ENCODE data around the gene ARL14. TPM values are rescaled to one million over a fixed set of nuclear protein-coding genes. Genes with fewer than 3 reads are reported as not detected.
"Not testable (repeated sequence)": the region's sequence is repeated elsewhere in the genome, so short reads cannot be mapped to it uniquely, and the experiment has no call there.

Gene ARL14
- total RNA-seq, 2 donors from 2014 or later, result not detected

- DNase-seq (ENCODE audit: low spot score) (no peak), ATAC-seq (no peak)
- no peaks in the 10 kb centered on the region for H3K27me3 Mint-ChIP-seq
- H3K4me3 Mint-ChIP-seq, result no peak overlapping the region
- peaks cover 4 to 6% of the 10 kb centered on the region in 2 donors for H3K4me1 Mint-ChIP-seq (ENCODE audit: low read depth in 2 of 2)
- no peaks in the 10 kb centered on the region for H3K36me3 Mint-ChIP-seq
- H3K9me3 Mint-ChIP-seq, result no peaks in the 10 kb centered on the region
- no peak overlapping the region for H3K27ac Mint-ChIP-seq
These were observed 15.0 kb downstream of the ARL14 start for GRCh38 chr3:160691962-160692361.

- Mint-ChIP-seq H3K27me3 (peaks cover 0 to 4% of the 10 kb centered on the region in 2 donors), H3K4me1 (ENCODE audit: low read depth in 2 of 2) (peaks cover 4 to 6% of the 10 kb centered on the region in 2 donors), H3K4me3 (no peak overlapping the region), H3K9me3 (no peaks in the 10 kb centered on the region), H3K36me3 (no peaks in the 10 kb centered on the region), H3K27ac (no peak overlapping the region)
- no peak for ATAC-seq
- DNase-seq (ENCODE audit: low spot score), result no peak
These were observed 16.2 kb downstream of the ARL14 start for GRCh38 chr3:160693191-160693590.

GRCh38 chr3:160694345-160694744, 17.4 kb downstream of the ARL14 start:
- DNase-seq (ENCODE audit: low spot score) (no peak), ATAC-seq (no peak)
- H3K36me3 Mint-ChIP-seq, result no peaks in the 10 kb centered on the region
- H3K4me1 Mint-ChIP-seq (ENCODE audit: low read depth in 2 of 2), result peaks cover 4 to 6% of the 10 kb centered on the region in 2 donors
- H3K4me3 Mint-ChIP-seq, result no peak overlapping the region
- no peak overlapping the region for H3K27ac Mint-ChIP-seq
- peaks cover 0 to 7% of the 10 kb centered on the region in 2 donors for H3K27me3 Mint-ChIP-seq
- no peaks in the 10 kb centered on the region for H3K9me3 Mint-ChIP-seq

- ATAC-seq (peak in 1 of 2 donors; percentile 50), DNase-seq (ENCODE audit: low spot score) (no peak)
- no peak overlapping the region for H3K4me3 Mint-ChIP-seq
- H3K9me3 Mint-ChIP-seq, result no peaks in the 10 kb centered on the region
- H3K36me3 Mint-ChIP-seq, result no peaks in the 10 kb centered on the region
- peaks cover 4 to 7% of the 10 kb centered on the region in 2 donors for H3K27me3 Mint-ChIP-seq
- H3K4me1 Mint-ChIP-seq (ENCODE audit: low read depth in 2 of 2), result peaks cover 4 to 6% of the 10 kb centered on the region in 2 donors
- no peak overlapping the region for H3K27ac Mint-ChIP-seq
These were observed 18.0 kb downstream of the ARL14 start for GRCh38 chr3:160695003-160695402.

- DNase-seq (ENCODE audit: low spot score), result no peak
- Mint-ChIP-seq H3K9me3 (no peaks in the 10 kb centered on the region), H3K36me3 (no peaks in the 10 kb centered on the region), H3K4me3 (no peak overlapping the region), H3K4me1 (ENCODE audit: low read depth in 2 of 2) (peaks cover 4 to 6% of the 10 kb centered on the region in 2 donors), H3K27me3 (peaks cover 7 to 12% of the 10 kb centered on the region in 2 donors), H3K27ac (no peak overlapping the region)
- ATAC-seq, result no peak
These were observed 19.0 kb downstream of the ARL14 start for GRCh38 chr3:160695915-160696327.

- H3K27ac Mint-ChIP-seq, result no peak overlapping the region
- no peak overlapping the region for H3K4me3 Mint-ChIP-seq
- no peak for DNase-seq (ENCODE audit: low spot score)
- ATAC-seq, result no peak
- H3K9me3 Mint-ChIP-seq, result no peaks in the 10 kb centered on the region
- H3K27me3 Mint-ChIP-seq, result peaks cover 7 to 12% of the 10 kb centered on the region in 2 donors
- no peaks in the 10 kb centered on the region for H3K36me3 Mint-ChIP-seq
- peaks cover 0 to 2% of the 10 kb centered on the region in 2 donors for H3K4me1 Mint-ChIP-seq (ENCODE audit: low read depth in 2 of 2)
These were observed 20.8 kb downstream of the ARL14 start for GRCh38 chr3:160697637-160698380.

GRCh38 chr3:160698599-160699195, 21.7 kb downstream of the ARL14 start:
- Mint-ChIP-seq H3K36me3 (no peaks in the 10 kb centered on the region), H3K9me3 (no peaks in the 10 kb centered on the region), H3K4me3 (no peak overlapping the region), H3K27me3 (peaks cover 8 to 12% of the 10 kb centered on the region in 2 donors), H3K27ac (no peak overlapping the region), H3K4me1 (ENCODE audit: low read depth in 2 of 2) (no peaks in the 10 kb centered on the region)
- DNase-seq (ENCODE audit: low spot score) (no peak), ATAC-seq (no peak)

- no peak overlapping the region for H3K4me3 Mint-ChIP-seq
- no peaks in the 10 kb centered on the region for H3K4me1 Mint-ChIP-seq (ENCODE audit: low read depth in 2 of 2)
- no peak for ATAC-seq
- H3K36me3 Mint-ChIP-seq, result no peaks in the 10 kb centered on the region
- no peaks in the 10 kb centered on the region for H3K9me3 Mint-ChIP-seq
- no peak overlapping the region for H3K27ac Mint-ChIP-seq
- no peak for DNase-seq (ENCODE audit: low spot score)
- peaks cover 20 to 21% of the 10 kb centered on the region in 2 donors for H3K27me3 Mint-ChIP-seq
These were observed 24.5 kb downstream of the ARL14 start for GRCh38 chr3:160701490-160701889.

- Mint-ChIP-seq H3K4me1 (ENCODE audit: low read depth in 2 of 2) (no peaks in the 10 kb centered on the region), H3K27me3 (peaks cover 26 to 29% of the 10 kb centered on the region in 2 donors)
These were observed 25.3 kb downstream of the ARL14 start for GRCh38 chr3:160702290-160702689.

GRCh38 chr3:160703974-160704373, 27.0 kb downstream of the ARL14 start:
- Mint-ChIP-seq H3K36me3 (no peaks in the 10 kb centered on the region), H3K4me1 (ENCODE audit: low read depth in 2 of 2) (no peaks in the 10 kb centered on the region), H3K9me3 (no peaks in the 10 kb centered on the region), H3K27me3 (peaks cover 27 to 44% of the 10 kb centered on the region in 2 donors), H3K4me3 (no peak overlapping the region), H3K27ac (no peak overlapping the region)
- DNase-seq (ENCODE audit: low spot score) (no peak), ATAC-seq (no peak)

More at GRCh38 chr3:160702290-160702689, 25.3 kb downstream of the ARL14 start:
- H3K36me3 Mint-ChIP-seq, result no peaks in the 10 kb centered on the region
- H3K27ac Mint-ChIP-seq, result no peak overlapping the region
- no peak for DNase-seq (ENCODE audit: low spot score)
- H3K9me3 Mint-ChIP-seq, result no peaks in the 10 kb centered on the region
- H3K4me3 Mint-ChIP-seq, result no peak overlapping the region
- ATAC-seq, result no peak

GRCh38 chr3:160707187-160707794, 30.3 kb downstream of the ARL14 start:
- DNase-seq (ENCODE audit: low spot score) (no peak), ATAC-seq (peak in 1 of 2 donors; percentile 63)
- Mint-ChIP-seq H3K4me1 (ENCODE audit: low read depth in 2 of 2) (no peaks in the 10 kb centered on the region), H3K36me3 (no peaks in the 10 kb centered on the region), H3K27me3 (peaks cover 33 to 36% of the 10 kb centered on the region in 2 donors), H3K27ac (no peak overlapping the region), H3K4me3 (no peak overlapping the region), H3K9me3 (no peaks in the 10 kb centered on the region)

- ATAC-seq (no peak), DNase-seq (ENCODE audit: low spot score) (no peak)
- no peaks in the 10 kb centered on the region for H3K36me3 Mint-ChIP-seq
- H3K4me3 Mint-ChIP-seq, result no peak overlapping the region
- no peaks in the 10 kb centered on the region for H3K9me3 Mint-ChIP-seq
- no peaks in the 10 kb centered on the region for H3K4me1 Mint-ChIP-seq (ENCODE audit: low read depth in 2 of 2)
- peaks cover 29 to 33% of the 10 kb centered on the region in 2 donors for H3K27me3 Mint-ChIP-seq
- H3K27ac Mint-ChIP-seq, result no peak overlapping the region
These were observed 32.7 kb downstream of the ARL14 start for GRCh38 chr3:160709477-160710182.

GRCh38 chr3:160713144-160713543, 36.2 kb downstream of the ARL14 start:
- H3K9me3 Mint-ChIP-seq; H3K4me3 Mint-ChIP-seq; H3K4me1 Mint-ChIP-seq (ENCODE audit: low read depth in 2 of 2); H3K36me3 Mint-ChIP-seq; DNase-seq (ENCODE audit: low spot score); ATAC-seq; H3K27ac Mint-ChIP-seq: not testable (repeated sequence)
- H3K27me3 Mint-ChIP-seq, result peaks cover 17 to 19% of the 10 kb centered on the region in 2 donors

Measured in natural killer cell treated with Interleukin-12 subunit alpha and Interleukin-12 subunit beta and Interleukin-15 and Interleukin-18, amount 100 ng/mL, for 72 hours (primary cell).